ENCODE results near the gene TSEN54.

TSEN54 gene

DNA sequence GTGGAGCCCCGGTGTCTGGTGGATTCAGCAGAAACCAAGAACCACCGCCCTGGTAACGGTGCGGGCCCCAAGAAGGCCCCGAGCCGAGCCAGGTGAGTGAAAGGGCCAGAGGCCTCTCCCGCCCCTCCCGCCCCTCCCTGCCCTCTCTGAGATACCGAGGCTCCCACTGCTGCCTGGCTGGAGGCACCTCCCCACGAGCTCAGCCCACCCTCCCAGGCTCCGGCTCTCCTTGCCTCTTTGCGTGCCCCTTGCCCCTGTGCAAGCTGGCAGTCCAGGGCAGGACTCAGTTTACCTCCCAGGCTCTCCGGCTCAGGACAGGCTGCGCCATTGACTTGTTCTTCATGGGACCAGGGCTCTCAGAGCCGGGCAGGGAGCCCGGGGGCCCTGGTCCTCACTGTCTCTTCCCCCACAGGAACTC lies 57.2 kb downstream of the TSEN54 start:
- no peaks in the 10 kb centered on the region for H4K20me1 ChIP-seq (ENCODE audit: control insufficient read depth, insufficient read depth, low read depth, low read length)
- H3K79me2 ChIP-seq (ENCODE audit: control insufficient read depth, low read length) = no peaks in the 10 kb centered on the region
- H3K9me2 ChIP-seq (replicated peaks; ENCODE audit: control insufficient read depth, low read length) = no peaks in the 10 kb centered on the region
- no peaks in the 10 kb centered on the region for H3K36me3 ChIP-seq (ENCODE audit: control insufficient read depth, low read length)
- H3K27me3 ChIP-seq (ENCODE audit: control insufficient read depth, low read length) = no peaks in the 10 kb centered on the region
- no peak overlapping the region for H3K4me3 ChIP-seq (ENCODE audit: low read length)
- H3K9me3 ChIP-seq (ENCODE audit: control insufficient read depth, insufficient read depth, low read length) = no peaks in the 10 kb centered on the region
- H3K4me2 ChIP-seq (ENCODE audit: low read length) = no peak overlapping the region
- no peak overlapping the region for H3K27ac ChIP-seq (ENCODE audit: low read depth, low read length)
- H3F3A ChIP-seq (ENCODE audit: control insufficient read depth, insufficient read depth) = no peaks in the 10 kb centered on the region
- H3K4me1 ChIP-seq (ENCODE audit: control insufficient read depth, low read length) = peaks cover 13% of the 10 kb centered on the region
- TF ChIP-seq EZH2phosphoT487 (IDR thresholded peaks at IDR 0.05; ENCODE audit: borderline replicate concordance, low read length) = no peak
- TF ChIP-seq, protein P1, sequence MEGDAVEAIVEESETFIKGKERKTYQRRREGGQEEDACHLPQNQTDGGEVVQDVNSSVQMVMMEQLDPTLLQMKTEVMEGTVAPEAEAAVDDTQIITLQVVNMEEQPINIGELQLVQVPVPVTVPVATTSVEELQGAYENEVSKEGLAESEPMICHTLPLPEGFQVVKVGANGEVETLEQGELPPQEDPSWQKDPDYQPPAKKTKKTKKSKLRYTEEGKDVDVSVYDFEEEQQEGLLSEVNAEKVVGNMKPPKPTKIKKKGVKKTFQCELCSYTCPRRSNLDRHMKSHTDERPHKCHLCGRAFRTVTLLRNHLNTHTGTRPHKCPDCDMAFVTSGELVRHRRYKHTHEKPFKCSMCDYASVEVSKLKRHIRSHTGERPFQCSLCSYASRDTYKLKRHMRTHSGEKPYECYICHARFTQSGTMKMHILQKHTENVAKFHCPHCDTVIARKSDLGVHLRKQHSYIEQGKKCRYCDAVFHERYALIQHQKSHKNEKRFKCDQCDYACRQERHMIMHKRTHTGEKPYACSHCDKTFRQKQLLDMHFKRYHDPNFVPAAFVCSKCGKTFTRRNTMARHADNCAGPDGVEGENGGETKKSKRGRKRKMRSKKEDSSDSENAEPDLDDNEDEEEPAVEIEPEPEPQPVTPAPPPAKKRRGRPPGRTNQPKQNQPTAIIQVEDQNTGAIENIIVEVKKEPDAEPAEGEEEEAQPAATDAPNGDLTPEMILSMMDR (IDR thresholded peaks at IDR 0.05; ENCODE audit: low read depth, low read length, poor library complexity, severe bottlenecking) = no peak

DNA sequence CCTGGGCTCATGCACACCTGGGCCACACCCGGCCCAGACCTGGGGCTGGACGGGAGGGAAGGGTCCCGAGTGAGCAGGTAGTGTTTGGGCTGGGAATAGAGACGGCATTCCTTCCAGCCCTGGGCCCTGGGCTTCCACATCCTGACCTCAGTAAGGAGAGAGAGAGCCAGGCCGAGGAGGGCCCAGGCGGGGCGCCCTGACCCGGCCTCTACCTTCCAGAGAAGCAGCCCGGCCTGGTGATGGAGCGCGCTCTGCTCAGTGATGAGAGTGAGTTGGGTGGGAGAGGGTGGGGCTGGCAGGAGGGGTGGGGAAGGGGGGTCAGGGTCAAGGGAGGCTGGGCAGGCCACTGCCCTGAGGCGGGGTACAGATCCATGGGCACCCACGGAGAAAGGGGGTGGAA lies 57.7 kb downstream of the TSEN54 start:
- H3K27me3 ChIP-seq (ENCODE audit: control insufficient read depth, low read length) = no peaks in the 10 kb centered on the region
- TF ChIP-seq, protein P1 (IDR thresholded peaks at IDR 0.05; ENCODE audit: low read depth, low read length, poor library complexity, severe bottlenecking) = no peak
- no peak for TF ChIP-seq EZH2phosphoT487 (IDR thresholded peaks at IDR 0.05; ENCODE audit: borderline replicate concordance, low read length)
- no peaks in the 10 kb centered on the region for H4K20me1 ChIP-seq (ENCODE audit: control insufficient read depth, insufficient read depth, low read depth, low read length)
- H3K4me1 ChIP-seq (ENCODE audit: control insufficient read depth, low read length) = peaks cover 13% of the 10 kb centered on the region
- no peak overlapping the region for H3K4me2 ChIP-seq (ENCODE audit: low read length)
- no peaks in the 10 kb centered on the region for H3K79me2 ChIP-seq (ENCODE audit: control insufficient read depth, low read length)
- H3K27ac ChIP-seq (ENCODE audit: low read depth, low read length) = no peak overlapping the region
- H3K36me3 ChIP-seq (ENCODE audit: control insufficient read depth, low read length) = no peaks in the 10 kb centered on the region
- H3K9me2 ChIP-seq (replicated peaks; ENCODE audit: control insufficient read depth, low read length) = no peaks in the 10 kb centered on the region
- no peak overlapping the region for H3K4me3 ChIP-seq (ENCODE audit: low read length)
- H3K9me3 ChIP-seq (ENCODE audit: control insufficient read depth, insufficient read depth, low read length) = no peaks in the 10 kb centered on the region
- no peaks in the 10 kb centered on the region for H3F3A ChIP-seq (ENCODE audit: control insufficient read depth, insufficient read depth)
